IMR-90 (cell line): ENCODE data around the gene NLE1. TPM values are rescaled to one million over a fixed set of nuclear protein-coding genes. Genes with fewer than 3 reads are reported as not detected.

Experiments used
- SMC3 ChIP-seq: fragments of 150-350 bp; IDR thresholded peaks from 2 replicates; pipeline ENCODE4 v1.6.1; 2016; ENCODE audit warnings: low read depth, mild to moderate bottlenecking, antibody characterized with exemption, low read length, moderate library complexity
- polyA plus RNA-seq, 3 experiments: library from polyadenylated mRNA; depleted of rRNA; stranded (reverse); fragments of >200 nt; gene quantifications; 2 replicates each; pipeline ENCODE4 v1.2.3, GENCODE V29; 2012; ENCODE audit warnings: low replicate concordance in 1 of 3
- total RNA-seq: library from RNA; depleted of rRNA; stranded (reverse); fragments of >200 nt; gene quantifications from 2 replicates; pipeline ENCODE4 v1.2.3, GENCODE V29; 2012
- TF ChIP-seq, protein P1 (sequence below): conservative IDR thresholded peaks from 2 replicates; pipeline ENCODE4 v1.5.1; 2012; ENCODE audit warnings: mild to moderate bottlenecking, low read depth, low read length, improper control_type of control experiment

NLE1 gene
- total and polyA plus RNA-seq, 2 of the 4 experiments (the other 2 are of a cell fraction) = 18.6 to 23.7 TPM

DNA sequence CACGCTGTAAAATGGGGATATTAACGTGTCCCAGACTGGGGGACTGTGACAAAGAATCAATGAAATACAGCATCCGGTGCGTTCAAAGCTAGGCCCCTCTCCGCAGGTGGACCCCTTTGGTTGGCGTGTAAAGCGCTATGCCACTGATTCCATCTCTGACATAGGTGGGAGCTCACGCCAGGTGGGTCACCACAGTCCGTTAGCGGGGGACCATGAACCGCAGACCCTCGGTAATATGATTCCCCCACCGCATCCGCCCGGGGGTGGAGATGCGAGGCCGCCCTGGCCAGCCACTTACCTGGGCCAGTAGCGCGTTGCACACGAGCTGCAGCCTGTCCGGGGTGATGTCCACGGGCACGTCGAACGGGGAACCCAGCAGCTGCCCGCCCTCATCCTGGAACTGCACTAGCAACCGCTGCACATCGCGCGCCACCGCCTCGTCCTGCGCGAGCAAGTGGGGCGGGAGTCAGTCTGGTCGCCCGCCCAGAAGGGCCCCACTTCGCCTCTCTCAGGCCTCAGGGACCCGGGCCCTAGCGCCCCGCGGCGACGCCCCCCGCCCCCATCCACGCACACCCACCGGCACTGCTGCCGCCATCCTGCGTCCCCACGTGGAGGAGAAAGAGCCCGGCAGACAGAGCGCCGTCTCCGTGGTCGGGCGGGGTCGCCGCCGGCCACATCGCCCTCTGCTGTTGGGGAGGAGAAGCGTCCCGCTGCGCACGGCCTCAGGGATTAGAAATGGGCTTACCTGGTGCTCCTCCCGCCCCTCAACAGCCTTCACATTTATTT, at the start of gene NLE1 (continued):
- TF ChIP-seq, protein P1, sequence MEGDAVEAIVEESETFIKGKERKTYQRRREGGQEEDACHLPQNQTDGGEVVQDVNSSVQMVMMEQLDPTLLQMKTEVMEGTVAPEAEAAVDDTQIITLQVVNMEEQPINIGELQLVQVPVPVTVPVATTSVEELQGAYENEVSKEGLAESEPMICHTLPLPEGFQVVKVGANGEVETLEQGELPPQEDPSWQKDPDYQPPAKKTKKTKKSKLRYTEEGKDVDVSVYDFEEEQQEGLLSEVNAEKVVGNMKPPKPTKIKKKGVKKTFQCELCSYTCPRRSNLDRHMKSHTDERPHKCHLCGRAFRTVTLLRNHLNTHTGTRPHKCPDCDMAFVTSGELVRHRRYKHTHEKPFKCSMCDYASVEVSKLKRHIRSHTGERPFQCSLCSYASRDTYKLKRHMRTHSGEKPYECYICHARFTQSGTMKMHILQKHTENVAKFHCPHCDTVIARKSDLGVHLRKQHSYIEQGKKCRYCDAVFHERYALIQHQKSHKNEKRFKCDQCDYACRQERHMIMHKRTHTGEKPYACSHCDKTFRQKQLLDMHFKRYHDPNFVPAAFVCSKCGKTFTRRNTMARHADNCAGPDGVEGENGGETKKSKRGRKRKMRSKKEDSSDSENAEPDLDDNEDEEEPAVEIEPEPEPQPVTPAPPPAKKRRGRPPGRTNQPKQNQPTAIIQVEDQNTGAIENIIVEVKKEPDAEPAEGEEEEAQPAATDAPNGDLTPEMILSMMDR = peak; percentile 90
- peak; percentile 38 for TF ChIP-seq SMC3
